Gastroesophageal sphincter (tissue), 4 donors: ENCODE data around the gene ZNF264. TPM values are rescaled to one million over a fixed set of nuclear protein-coding genes. Genes with fewer than 3 reads are reported as not detected.

Source experiments
- ATAC-seq: fragments of 150-250 bp; one replicate; pipeline ENCODE4 v1.9.1; 2016; ENCODE audit warnings: mild to moderate bottlenecking, moderate library complexity
- H3K27ac ChIP-seq, 4 donors: fragments of 200-600 bp; sonication (generic) in 3 of 4; 1 replicate in 3 of 4; 2 replicates in 1 of 4; pipeline ENCODE4 v1.5.1; 2016 to 2019
- H3K27me3 ChIP-seq: fragments of 200-600 bp; sonication (generic); one replicate; pipeline ENCODE4 v1.5.1; 2019
- H3K36me3 ChIP-seq, 2 donors: fragments of 200-600 bp; sonication (generic); one replicate each; pipeline ENCODE4 v1.5.1; 2019; ENCODE audit warnings: control low read depth in 1 of 2
- H3K4me1 ChIP-seq, 3 donors: fragments of 200-600 bp; sonication (generic); 1 replicate in 2 of 3; 2 replicates in 1 of 3; pipeline ENCODE4 v1.5.1; 2016 to 2019; ENCODE audit warnings: control low read depth in 2 of 3
- H3K4me3 ChIP-seq, 2 donors: fragments of 200-600 bp; sonication (generic); one replicate each; pipeline ENCODE4 v1.5.1; 2019; ENCODE audit warnings: mild to moderate bottlenecking in 1 of 2, moderate library complexity in 1 of 2
- H3K9me3 ChIP-seq, 3 donors: fragments of 200-600 bp; sonication (generic); one replicate each; pipeline ENCODE4 v1.5.1; 2017 to 2019; ENCODE audit warnings: control low read depth in 2 of 3
- CTCF ChIP-seq, 4 experiments: fragments of 200-600 bp in 2 of 4; fragments of 450-650 bp in 2 of 4; sonication (generic) in 1 of 4; IDR thresholded peaks; one replicate each; pipeline ENCODE4 v1.5.1; 2017 to 2019; ENCODE audit warnings: antibody characterized with exemption in 4 of 4, mild to moderate bottlenecking in 2 of 4, moderate library complexity in 2 of 4
- EP300 ChIP-seq: sonication (generic); formaldehyde crosslinking; IDR thresholded peaks from one replicate; pipeline ENCODE4 v1.6.1; 2017; ENCODE audit warnings: antibody characterized with exemption, mild to moderate bottlenecking
- POLR2A ChIP-seq, 2 donors: fragments of 450-650 bp; IDR thresholded peaks; one replicate each; pipeline ENCODE4 v1.6.1; 2017; ENCODE audit warnings: antibody characterized with exemption in 2 of 2, mild to moderate bottlenecking in 2 of 2, moderate library complexity in 1 of 2
- POLR2AphosphoS5 ChIP-seq: sonication (generic); formaldehyde crosslinking; IDR thresholded peaks from one replicate; pipeline ENCODE4 v1.6.1; 2017; ENCODE audit warnings: antibody characterized with exemption
- whole genome bisulfite sequencing, 2 donors: methylation state at CpG; one replicate each; pipeline ENCODE4 v1.1.5; 2018; ENCODE audit warnings: low coverage in 1 of 2; 5-methylcytosine and 5-hydroxymethylcytosine counted together
- total RNA-seq, 4 donors: library from RNA; depleted of rRNA; stranded (reverse); fragments of >200 nt; gene quantifications; one replicate each; pipeline ENCODE4 v1.1.0, GENCODE V29; 2016

Gene ZNF264
- 10 to 100 TPM; 37.2 to 61.3 (median 41.5) TPM for total RNA-seq

DNA sequence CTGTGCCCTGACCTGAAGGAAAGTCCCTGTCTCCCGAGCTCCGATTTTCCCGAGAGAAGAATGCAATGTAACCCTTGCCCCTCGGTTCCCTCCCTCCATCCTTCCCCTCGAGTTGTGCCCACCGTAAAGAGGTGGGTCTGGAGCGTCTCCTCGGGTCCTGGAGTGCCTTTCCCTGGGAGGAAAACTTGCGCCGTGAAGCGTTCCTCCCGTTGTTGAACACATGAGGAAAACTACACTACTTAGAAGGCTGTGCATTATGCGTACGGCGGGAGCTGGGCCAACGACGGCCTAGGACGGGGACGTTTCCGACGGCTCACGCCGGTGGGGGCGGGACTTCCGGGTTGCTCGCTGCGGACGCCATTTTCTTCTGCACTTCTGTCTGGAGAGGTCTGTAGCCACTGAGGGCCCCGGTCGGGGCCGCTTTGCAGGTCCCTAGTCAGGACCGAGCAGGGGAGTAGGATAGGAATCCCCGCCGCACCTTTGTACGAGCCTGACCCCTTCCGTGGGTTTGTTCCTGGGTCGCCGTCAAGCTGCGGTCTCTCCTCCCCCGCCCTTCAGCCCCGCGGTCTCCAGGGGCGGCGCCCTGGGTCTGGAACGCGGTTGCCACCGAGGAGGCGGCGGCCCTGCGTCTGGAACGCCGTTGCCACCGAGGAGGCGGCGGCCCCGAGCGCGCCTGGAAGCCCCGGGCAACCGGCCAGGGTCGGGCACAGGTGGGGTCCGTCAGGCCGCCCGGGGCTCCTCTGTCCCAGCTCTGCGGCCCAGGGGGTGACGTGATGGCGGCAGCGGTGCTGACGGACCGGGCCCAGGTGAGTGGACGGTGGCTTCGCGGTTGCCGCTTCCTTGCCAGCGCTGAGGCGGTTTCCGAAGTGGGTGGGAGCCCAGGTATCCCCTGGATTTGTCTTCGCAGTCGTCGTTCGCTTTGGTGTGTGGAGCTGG lies at the start of gene ZNF264:
Gene ZNF264 (plus strand): TSS at position 360 of the 936 bp plus-strand sequence. CDS start 414 bp downstream, at position 774.
- no peaks in the 10 kb centered on the region for H3K9me3 ChIP-seq
- H3K27me3 ChIP-seq = peaks cover 3% of the 10 kb centered on the region
- peaks cover 0 to 29% (median 13%) of the 10 kb centered on the region in 3 donors for H3K4me1 ChIP-seq
- peaks cover 0 to 37% of the 10 kb centered on the region in 2 donors for H3K36me3 ChIP-seq
- peak; percentile 50 for TF ChIP-seq POLR2AphosphoS5
- peak in 1 of 4 experiments; percentile 21 for TF ChIP-seq CTCF (IDR thresholded peaks at IDR 0.05)
- TF ChIP-seq EP300 = no peak
- peak; percentile 19 to 52 for TF ChIP-seq POLR2A (IDR thresholded peaks at IDR 0.05)
- peak within 1 kb of the TSS; percentile 65 to 84 for H3K4me3 ChIP-seq
- no CpG with 5 or more reads among the region's 81 CpGs for WGBS, 2 donors
- peak; percentile 94 for ATAC-seq
- H3K27ac ChIP-seq = peak within 1 kb of the TSS; percentile 70 to 91 (median 88)

GRCh38 chr19:57141699-57142098 lies 49.6 kb upstream of the ZNF264 start:
- H3K36me3 ChIP-seq = no peaks in the 10 kb centered on the region
- no peaks in the 10 kb centered on the region for H3K9me3 ChIP-seq
- no peak overlapping the region for H3K27ac ChIP-seq
- no peak overlapping the region for H3K4me3 ChIP-seq
- WGBS, 2 donors = 63 to 93% methylated on average over 2 to 4 of the region's 4 CpGs
- H3K4me1 ChIP-seq = no peaks in the 10 kb centered on the region
- TF ChIP-seq POLR2AphosphoS5 (no peak), POLR2A (IDR thresholded peaks at IDR 0.05) (no peak), CTCF (IDR thresholded peaks at IDR 0.05) (no peak), EP300 (no peak)
- peaks cover 34% of the 10 kb centered on the region for H3K27me3 ChIP-seq
- ATAC-seq = no peak

DNA sequence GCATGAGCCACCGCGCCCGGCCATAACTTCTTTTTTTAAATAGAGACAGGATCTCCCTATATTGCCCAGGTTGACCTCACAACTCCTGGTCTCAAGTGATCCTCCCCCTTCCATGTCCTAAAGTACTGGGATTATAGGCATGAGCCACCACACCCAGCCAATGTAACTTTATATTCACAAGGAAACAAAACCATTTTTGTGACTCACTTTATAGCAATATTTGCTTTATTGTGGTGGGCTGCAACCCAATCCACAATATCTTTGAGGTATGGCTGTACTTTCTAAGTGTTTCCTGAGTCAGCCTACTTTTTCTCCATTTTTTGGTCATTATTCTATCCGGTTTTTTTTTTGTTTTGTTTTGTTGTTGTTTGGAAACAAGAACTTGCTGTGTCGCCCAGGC lies 38.4 kb upstream of the ZNF264 start:
- Histone ChIP-seq H3K4me1 (no peaks in the 10 kb centered on the region), H3K36me3 (no peaks in the 10 kb centered on the region), H3K27me3 (peaks cover 8% of the 10 kb centered on the region), H3K27ac (no peak overlapping the region), H3K9me3 (no peaks in the 10 kb centered on the region), H3K4me3 (no peak overlapping the region)
- ATAC-seq = no peak
- TF ChIP-seq CTCF (IDR thresholded peaks at IDR 0.05) = no peak
- TF ChIP-seq EP300 = no peak
- no peak for TF ChIP-seq POLR2A (IDR thresholded peaks at IDR 0.05)
- WGBS, 2 donors = 78 to 89% methylated on average over 4 of the region's 5 CpGs

DNA sequence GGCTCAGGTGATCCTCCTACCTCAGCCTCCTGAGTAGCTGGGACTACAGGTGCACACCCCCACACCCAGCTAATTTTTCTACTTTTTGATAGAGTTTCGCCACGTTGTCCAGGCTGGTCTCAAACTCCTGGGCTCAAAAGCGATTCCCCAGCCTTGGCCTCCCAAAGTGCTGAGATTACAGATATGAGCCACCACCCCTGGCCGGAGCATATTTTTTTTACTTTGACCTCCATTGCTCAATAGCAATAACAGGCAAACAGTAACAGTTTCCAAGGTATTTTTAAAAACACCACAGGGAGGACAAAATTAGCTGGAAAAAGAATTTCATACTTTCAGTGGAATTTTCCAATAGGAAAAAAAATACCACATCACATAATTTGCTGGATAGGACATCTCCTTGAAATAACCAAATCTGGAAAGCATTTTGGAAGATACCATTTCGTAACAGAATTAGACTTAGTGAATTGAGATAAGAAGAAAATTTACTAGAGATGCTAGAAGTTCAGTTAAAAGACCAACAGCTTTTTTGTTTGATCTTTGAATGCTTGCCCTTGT lies 29.2 kb upstream of the ZNF264 start:
- ATAC-seq = no peak
- 57 to 62% methylated on average over 1 to 4 of the region's 5 CpGs for WGBS, 2 donors

More for the DNA sequence above, 29.2 kb upstream of the ZNF264 start:
- Histone ChIP-seq H3K4me3 (no peak overlapping the region), H3K9me3 (no peaks in the 10 kb centered on the region), H3K36me3 (no peaks in the 10 kb centered on the region), H3K4me1 (no peaks in the 10 kb centered on the region), H3K27ac (no peak overlapping the region), H3K27me3 (no peaks in the 10 kb centered on the region)
- no peak for TF ChIP-seq POLR2AphosphoS5
- TF ChIP-seq POLR2A (IDR thresholded peaks at IDR 0.05) = no peak
- TF ChIP-seq EP300 = no peak
- no peak for TF ChIP-seq CTCF (IDR thresholded peaks at IDR 0.05)
